Keratinocyte (primary cell): ENCODE measurements around the gene BMPR1B. TPM values are rescaled to one million over a fixed set of nuclear protein-coding genes. Genes with fewer than 3 reads are reported as not detected.

Source experiments
- DNase-seq: peaks from one replicate; pipeline ENCODE4 v3.0.0-alpha.2; 2011; ENCODE audit warnings: low read depth, missing footprints, low spot score
- FAIRE-seq: peaks from 2 replicates; lab custom pipeline; 2011; peaks lifted over from hg19 to GRCh38; lab: Jason Lieb, UNC
- H2AFZ ChIP-seq: 2 replicates; pipeline ENCODE4 v1.6.0; 2012; ENCODE audit warnings: low read length, control low read depth, inconsistent platforms; ENCODE audit not compliant: control insufficient read depth
- H3K27ac ChIP-seq: 2 replicates; pipeline ENCODE4 v1.5.1; 2011; ENCODE audit warnings: low read length; ENCODE audit not compliant: control insufficient read depth, insufficient read depth
- H3K27me3 ChIP-seq: 3 replicates; pipeline ENCODE4 v1.6.0; 2011; ENCODE audit warnings: low read length; ENCODE audit not compliant: control insufficient read depth, insufficient read depth; ENCODE audit errors: extremely low read depth
- H3K36me3 ChIP-seq, 2 experiments: 2 replicates in 1 of 2; 3 replicates in 1 of 2; pipeline ENCODE4 v1.5.1; 2011; ENCODE audit warnings: low read length in 2 of 2, mild to moderate bottlenecking in 1 of 2; ENCODE audit not compliant: control insufficient read depth in 2 of 2, insufficient read depth in 2 of 2; ENCODE audit errors: extremely low read depth in 1 of 2
- H3K4me1 ChIP-seq: 3 replicates; pipeline ENCODE4 v1.5.1; 2011; ENCODE audit warnings: low read length; ENCODE audit not compliant: control insufficient read depth, insufficient read depth; ENCODE audit errors: extremely low read depth
- H3K4me2 ChIP-seq: 3 replicates; pipeline ENCODE4 v1.6.0; 2011; ENCODE audit warnings: low read depth, low read length; ENCODE audit not compliant: control insufficient read depth, insufficient read depth; ENCODE audit errors: extremely low read depth
- H3K4me3 ChIP-seq, 3 experiments: fragments of 200-600 bp in 1 of 3; sonication (generic) in 1 of 3; 2 replicates in 2 of 3; 3 replicates in 1 of 3; pipeline ENCODE4 v1.5.1; 2011 to 2016; ENCODE audit warnings: low read length in 3 of 3, mild to moderate bottlenecking in 3 of 3, control low read depth in 2 of 3, inconsistent platforms in 1 of 3, low read depth in 1 of 3, mixed read lengths in 1 of 3, mixed run types in 1 of 3, moderate library complexity in 1 of 3; ENCODE audit not compliant: control insufficient read depth in 2 of 3, insufficient read depth in 2 of 3; ENCODE audit errors: extremely low read depth in 1 of 3
- H3K79me2 ChIP-seq: 2 replicates; pipeline ENCODE4 v1.6.0; 2012; ENCODE audit warnings: low read length; ENCODE audit not compliant: control insufficient read depth, insufficient read depth
- H3K9ac ChIP-seq: 3 replicates; pipeline ENCODE4 v1.6.0; 2011; ENCODE audit warnings: low read length; ENCODE audit not compliant: control insufficient read depth, insufficient read depth; ENCODE audit errors: extremely low read depth
- H3K9me1 ChIP-seq: 3 replicates; pipeline ENCODE4 v1.6.0; 2011; ENCODE audit warnings: low read length; ENCODE audit not compliant: control insufficient read depth, insufficient read depth; ENCODE audit errors: extremely low read depth
- H3K9me3 ChIP-seq: 2 replicates; pipeline ENCODE4 v1.5.1; 2012; ENCODE audit warnings: low read depth, low read length; ENCODE audit not compliant: control insufficient read depth
- H4K20me1 ChIP-seq: 3 replicates; pipeline ENCODE4 v1.6.0; 2011; ENCODE audit warnings: low read length; ENCODE audit not compliant: control insufficient read depth, insufficient read depth; ENCODE audit errors: extremely low read depth
- EZH2 ChIP-seq: IDR thresholded peaks from one replicate; pipeline ENCODE4 v1.6.1; 2012; ENCODE audit warnings: inconsistent platforms, mild to moderate bottlenecking, low read length, moderate library complexity
- dilution Hi-C: fragments of 300-500 bp; cut with MboI; formaldehyde crosslinking; loops from one replicate; pipeline ENCODE4 v1.7.0; 2020; ENCODE audit warnings: low sequenced_read_pairs; ENCODE audit not compliant: extremely low pct_ligation_motif_present
- polyA plus RNA-seq, 5 experiments: library from polyadenylated mRNA; depleted of rRNA in 3 of 5; stranded (reverse) in 3 of 5; stranded (forward) in 1 of 5; unstranded in 1 of 5; fragments of >200 nt; gene quantifications; 1 replicate in 1 of 5; 2 replicates in 3 of 5; 3 replicates in 1 of 5; pipeline versions ENCODE4 v1.2.1 to v1.2.3, GENCODE V29; 2011 to 2012; ENCODE audit warnings: missing spikeins in 2 of 5, low read depth in 1 of 5, low replicate concordance in 1 of 5
- TF ChIP-seq, protein P1 (sequence below), 3 experiments: IDR thresholded peaks in 1 of 3; conservative IDR thresholded peaks in 1 of 3; optimal IDR thresholded peaks in 1 of 3; 2 replicates in 2 of 3; 3 replicates in 1 of 3; pipeline versions ENCODE3 to v1.5.1; 2011; ENCODE audit warnings: low read length in 3 of 3, mild to moderate bottlenecking in 3 of 3, moderate library complexity in 2 of 3, control low read depth in 1 of 3, inconsistent platforms in 1 of 3; ENCODE audit not compliant: insufficient read depth in 2 of 3; ENCODE audit errors: extremely low read depth in 1 of 3

Gene BMPR1B
- polyA plus RNA-seq, 1 donor (not counting 4 experiments of a cell fraction or from before 2014, with no cell fraction given): 0.89 TPM

DNA sequence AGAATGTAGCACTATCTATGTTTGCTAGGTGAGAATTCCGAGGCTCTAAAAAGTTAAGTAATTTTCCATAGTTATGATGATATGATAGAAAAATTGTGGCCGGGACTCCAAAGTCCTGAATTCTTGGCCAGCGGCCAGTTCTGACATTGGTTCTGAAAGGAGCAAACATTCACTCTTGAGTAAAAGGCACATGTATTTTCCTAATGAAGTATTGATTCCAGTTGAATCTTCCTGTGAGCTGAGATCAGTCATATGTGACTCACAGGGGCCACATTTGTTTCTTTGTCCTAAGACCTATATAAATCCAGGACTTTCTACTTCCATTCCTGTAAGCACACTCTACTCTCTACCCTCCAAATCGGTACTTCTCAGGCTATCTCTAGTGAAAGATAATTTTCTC, 349.9 kb downstream of the BMPR1B start:
- Histone ChIP-seq H3K4me3 (no peak overlapping the region), H3K9ac (no peak overlapping the region), H3K9me1 (no peaks in the 10 kb centered on the region), H3K4me1 (no peaks in the 10 kb centered on the region), H2AFZ (no peak overlapping the region), H3K36me3 (no peaks in the 10 kb centered on the region), H3K27me3 (no peaks in the 10 kb centered on the region), H3K27ac (no peak overlapping the region), H4K20me1 (no peaks in the 10 kb centered on the region), H3K79me2 (no peaks in the 10 kb centered on the region), H3K9me3 (no peaks in the 10 kb centered on the region), H3K4me2 (no peak overlapping the region)
- FAIRE-seq (no peak), DNase-seq (no peak)
- dilution Hi-C loops: loop anchor here (25.0 kb wide), 1 partner anchor 345 kb away; the partner anchor contains the start of gene BMPR1B
- TF ChIP-seq, protein P1, sequence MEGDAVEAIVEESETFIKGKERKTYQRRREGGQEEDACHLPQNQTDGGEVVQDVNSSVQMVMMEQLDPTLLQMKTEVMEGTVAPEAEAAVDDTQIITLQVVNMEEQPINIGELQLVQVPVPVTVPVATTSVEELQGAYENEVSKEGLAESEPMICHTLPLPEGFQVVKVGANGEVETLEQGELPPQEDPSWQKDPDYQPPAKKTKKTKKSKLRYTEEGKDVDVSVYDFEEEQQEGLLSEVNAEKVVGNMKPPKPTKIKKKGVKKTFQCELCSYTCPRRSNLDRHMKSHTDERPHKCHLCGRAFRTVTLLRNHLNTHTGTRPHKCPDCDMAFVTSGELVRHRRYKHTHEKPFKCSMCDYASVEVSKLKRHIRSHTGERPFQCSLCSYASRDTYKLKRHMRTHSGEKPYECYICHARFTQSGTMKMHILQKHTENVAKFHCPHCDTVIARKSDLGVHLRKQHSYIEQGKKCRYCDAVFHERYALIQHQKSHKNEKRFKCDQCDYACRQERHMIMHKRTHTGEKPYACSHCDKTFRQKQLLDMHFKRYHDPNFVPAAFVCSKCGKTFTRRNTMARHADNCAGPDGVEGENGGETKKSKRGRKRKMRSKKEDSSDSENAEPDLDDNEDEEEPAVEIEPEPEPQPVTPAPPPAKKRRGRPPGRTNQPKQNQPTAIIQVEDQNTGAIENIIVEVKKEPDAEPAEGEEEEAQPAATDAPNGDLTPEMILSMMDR (optimal IDR thresholded peaks at IDR 0.05 in 1 of 3, IDR thresholded peaks at IDR 0.05 in 1 of 3, conservative IDR thresholded peaks at IDR 0.05 in 1 of 3; ENCODE audit: extremely low read depth in 1 of 3, insufficient read depth in 2 of 3, low read length in 3 of 3): no peak
- no peak for TF ChIP-seq EZH2

DNA sequence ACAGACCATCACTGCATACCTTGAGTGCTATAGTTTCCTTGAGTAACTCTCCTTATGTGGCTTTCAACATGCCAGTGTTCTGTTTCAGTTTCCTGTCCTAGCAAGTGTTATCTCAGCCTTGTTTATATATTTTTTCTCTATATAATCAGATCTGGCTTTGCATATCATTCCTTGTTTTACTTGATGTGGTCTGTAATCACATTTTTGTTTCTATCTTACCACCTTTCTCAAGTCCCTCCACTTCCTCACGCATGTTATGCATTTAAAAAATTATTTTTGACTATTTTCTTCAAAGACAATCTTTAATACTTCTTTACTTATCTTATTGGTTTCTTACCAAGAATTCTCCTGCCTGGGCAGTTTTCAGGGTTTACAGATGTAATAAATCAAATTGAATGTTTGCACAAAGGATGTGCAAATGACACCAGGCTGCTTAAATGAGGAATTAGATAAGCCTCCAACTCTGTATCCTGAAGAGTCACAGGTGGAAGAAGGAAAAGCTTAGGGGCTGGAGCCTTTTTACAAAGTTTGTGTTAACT, 351.2 kb downstream of the BMPR1B start:
- Histone ChIP-seq H3K4me3 (no peak overlapping the region), H3K27me3 (no peaks in the 10 kb centered on the region), H3K9me3 (no peaks in the 10 kb centered on the region), H3K4me2 (no peak overlapping the region), H3K79me2 (no peaks in the 10 kb centered on the region), H4K20me1 (no peaks in the 10 kb centered on the region), H3K9me1 (no peaks in the 10 kb centered on the region), H3K27ac (no peak overlapping the region), H3K4me1 (no peaks in the 10 kb centered on the region), H3K9ac (no peak overlapping the region), H3K36me3 (no peaks in the 10 kb centered on the region), H2AFZ (no peak overlapping the region)
- TF ChIP-seq, protein P1 (optimal IDR thresholded peaks at IDR 0.05 in 1 of 3, IDR thresholded peaks at IDR 0.05 in 1 of 3, conservative IDR thresholded peaks at IDR 0.05 in 1 of 3; ENCODE audit: extremely low read depth in 1 of 3, insufficient read depth in 2 of 3, low read length in 3 of 3): no peak
- no peak for TF ChIP-seq EZH2
- FAIRE-seq (peak; percentile 49), DNase-seq (no peak)
- dilution Hi-C loops: loop anchor here (25.0 kb wide), 1 partner anchor 347 kb away; the partner anchor contains the start of gene BMPR1B
